Fibroblast of pulmonary artery (primary cell): ENCODE results near the gene DAAM2.

Source experiments
- DNase-seq: peaks from one replicate; pipeline ENCODE4 v3.0.0-alpha.2; 2010; ENCODE audit warnings: low read depth
- H3K4me3 ChIP-seq: replicated peaks from 2 replicates; pipeline ENCODE4 v1.5.1; 2011; ENCODE audit warnings: low read depth, mild to moderate bottlenecking, control low read depth, low read length, moderate library complexity
- TF ChIP-seq, protein P1 (sequence below): IDR thresholded peaks from 2 replicates; pipeline ENCODE4 v1.5.1; 2011; ENCODE audit warnings: mild to moderate bottlenecking, control low read depth, low read length, inconsistent platforms; ENCODE audit errors: missing control alignments

Gene DAAM2

DNA sequence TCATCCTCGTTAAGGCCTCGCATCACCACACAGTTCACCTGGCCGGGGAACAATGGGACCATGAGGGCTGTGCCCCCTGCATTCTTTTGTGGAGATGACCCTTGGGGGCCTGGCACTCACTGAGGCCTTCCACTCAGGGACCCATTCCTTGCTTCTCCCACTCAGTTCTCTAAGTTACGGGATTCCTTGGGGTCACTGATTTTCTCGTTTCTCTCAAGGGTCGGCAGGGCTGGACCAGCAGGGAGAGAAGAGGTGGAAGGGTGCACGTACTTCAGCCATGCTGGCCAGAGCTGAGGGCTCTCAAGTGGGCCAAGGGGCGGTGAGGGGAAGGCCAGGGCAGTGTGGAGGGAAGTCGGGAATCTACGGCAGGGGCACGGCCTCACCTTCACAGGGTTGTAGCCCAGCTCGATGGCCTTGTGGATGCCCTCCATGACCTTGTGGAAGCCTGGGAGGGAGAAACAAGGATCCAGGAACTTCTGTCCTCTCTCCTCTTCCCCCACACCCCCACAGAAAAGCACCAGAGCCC lies 121.3 kb downstream of the DAAM2 start:
- DNase-seq: no peak
- no peak overlapping the region for H3K4me3 ChIP-seq
- TF ChIP-seq, protein P1, sequence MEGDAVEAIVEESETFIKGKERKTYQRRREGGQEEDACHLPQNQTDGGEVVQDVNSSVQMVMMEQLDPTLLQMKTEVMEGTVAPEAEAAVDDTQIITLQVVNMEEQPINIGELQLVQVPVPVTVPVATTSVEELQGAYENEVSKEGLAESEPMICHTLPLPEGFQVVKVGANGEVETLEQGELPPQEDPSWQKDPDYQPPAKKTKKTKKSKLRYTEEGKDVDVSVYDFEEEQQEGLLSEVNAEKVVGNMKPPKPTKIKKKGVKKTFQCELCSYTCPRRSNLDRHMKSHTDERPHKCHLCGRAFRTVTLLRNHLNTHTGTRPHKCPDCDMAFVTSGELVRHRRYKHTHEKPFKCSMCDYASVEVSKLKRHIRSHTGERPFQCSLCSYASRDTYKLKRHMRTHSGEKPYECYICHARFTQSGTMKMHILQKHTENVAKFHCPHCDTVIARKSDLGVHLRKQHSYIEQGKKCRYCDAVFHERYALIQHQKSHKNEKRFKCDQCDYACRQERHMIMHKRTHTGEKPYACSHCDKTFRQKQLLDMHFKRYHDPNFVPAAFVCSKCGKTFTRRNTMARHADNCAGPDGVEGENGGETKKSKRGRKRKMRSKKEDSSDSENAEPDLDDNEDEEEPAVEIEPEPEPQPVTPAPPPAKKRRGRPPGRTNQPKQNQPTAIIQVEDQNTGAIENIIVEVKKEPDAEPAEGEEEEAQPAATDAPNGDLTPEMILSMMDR: no peak

DNA sequence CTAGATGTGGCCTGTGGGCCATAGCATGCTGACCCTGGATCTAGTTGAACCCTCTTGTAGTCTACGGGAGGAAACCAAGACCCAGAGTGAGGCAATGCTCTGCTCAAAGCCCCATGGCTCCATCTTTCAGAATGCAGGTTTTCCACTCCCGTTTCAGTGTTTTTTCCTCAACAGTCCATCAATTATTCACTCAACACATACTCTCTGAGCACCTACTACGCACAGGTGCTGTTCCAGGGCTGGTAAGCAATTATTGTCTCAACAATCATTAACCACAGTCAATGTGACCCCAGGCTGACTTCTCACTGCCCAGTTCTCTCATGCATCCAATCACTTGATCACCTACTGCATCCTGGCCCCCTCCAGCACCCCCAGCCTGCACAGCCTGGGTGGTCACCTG lies 122.1 kb downstream of the DAAM2 start:
- no peak for DNase-seq
- H3K4me3 ChIP-seq: no peak overlapping the region
- TF ChIP-seq, protein P1: no peak

DNA sequence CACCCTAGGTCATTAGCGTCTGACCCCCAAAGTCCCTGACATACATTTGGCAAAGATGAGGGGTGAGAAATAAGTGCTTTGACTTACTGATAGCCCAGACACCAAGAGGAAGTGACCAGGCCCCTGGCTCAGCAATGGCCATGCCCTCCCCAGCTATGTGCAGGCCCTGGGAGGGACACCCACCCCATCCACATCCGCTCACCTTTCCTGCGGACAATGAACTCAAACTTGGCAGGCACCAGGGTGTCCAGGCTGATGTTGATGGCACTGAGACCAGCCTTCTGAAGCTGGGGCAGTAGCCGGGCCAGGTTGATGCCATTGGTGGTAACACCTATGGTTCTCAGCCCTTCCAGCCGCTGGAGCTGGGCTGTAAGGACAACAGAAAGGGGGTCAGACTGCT lies 123.7 kb downstream of the DAAM2 start:
- no peak for DNase-seq
- H3K4me3 ChIP-seq: no peak overlapping the region
- TF ChIP-seq, protein P1: no peak

DNA sequence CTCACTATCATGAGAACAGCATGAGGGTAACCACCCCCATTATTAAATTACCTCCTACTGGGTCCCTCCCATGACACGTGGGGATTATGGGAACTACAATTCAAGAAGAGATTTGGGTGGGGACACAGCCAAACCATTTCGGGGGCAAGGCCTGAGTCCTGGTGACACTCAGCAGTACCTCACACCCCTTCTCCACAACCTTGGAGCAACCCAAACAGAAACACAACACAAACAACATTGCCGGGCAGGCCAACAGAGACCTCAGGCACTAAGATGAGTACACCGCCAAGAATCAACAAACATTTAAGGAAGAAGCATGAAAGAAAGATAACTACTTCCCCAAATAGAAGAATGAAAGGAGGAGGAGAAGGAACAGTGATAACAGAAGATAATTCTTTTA lies 125.2 kb downstream of the DAAM2 start:
- no peak for DNase-seq
- TF ChIP-seq, protein P1: no peak

DNA sequence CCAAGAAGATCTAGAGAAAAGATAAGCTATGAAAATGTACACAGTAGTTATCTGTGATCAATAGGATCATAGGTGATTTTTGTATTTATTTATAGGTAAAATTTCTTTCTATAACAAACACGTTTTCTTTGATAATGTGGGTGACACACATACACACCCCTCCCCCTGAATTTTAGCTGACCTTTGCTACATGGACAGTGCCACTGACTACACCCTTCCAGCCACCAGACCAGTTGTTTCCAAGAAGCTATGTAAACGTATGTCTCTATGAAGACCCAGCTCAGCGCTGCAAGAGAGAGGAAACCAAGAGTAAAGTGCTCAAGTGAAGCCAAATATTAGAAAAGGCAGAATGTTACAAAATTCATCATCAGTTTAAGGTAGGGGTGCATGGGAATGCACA lies 125.8 kb downstream of the DAAM2 start:
- TF ChIP-seq, protein P1: no peak
- no peak for DNase-seq
- H3K4me3 ChIP-seq: no peak overlapping the region

More for the DNA sequence above, 125.2 kb downstream of the DAAM2 start:
- H3K4me3 ChIP-seq: no peak overlapping the region

DNA sequence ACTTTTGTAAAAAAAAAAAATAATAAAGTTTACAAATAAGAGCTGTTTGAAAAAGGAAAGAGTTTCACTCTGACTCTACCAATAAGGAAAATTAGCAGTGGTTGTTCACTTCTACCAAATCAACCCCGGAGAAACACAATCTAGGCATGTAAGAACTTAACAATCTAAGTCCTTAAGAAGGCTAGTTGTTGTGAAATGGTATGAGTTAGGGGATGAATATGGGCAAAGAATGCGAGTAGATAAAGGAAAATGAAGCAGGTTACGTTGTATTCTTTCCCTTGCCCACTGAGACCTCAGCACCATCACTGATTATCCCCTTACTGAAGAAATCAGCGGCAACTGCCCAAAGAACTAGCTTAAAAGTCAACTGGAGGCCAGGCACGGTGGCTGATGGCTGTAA lies 126.7 kb downstream of the DAAM2 start:
- no peak overlapping the region for H3K4me3 ChIP-seq
- TF ChIP-seq, protein P1: no peak
- DNase-seq: no peak

DNA sequence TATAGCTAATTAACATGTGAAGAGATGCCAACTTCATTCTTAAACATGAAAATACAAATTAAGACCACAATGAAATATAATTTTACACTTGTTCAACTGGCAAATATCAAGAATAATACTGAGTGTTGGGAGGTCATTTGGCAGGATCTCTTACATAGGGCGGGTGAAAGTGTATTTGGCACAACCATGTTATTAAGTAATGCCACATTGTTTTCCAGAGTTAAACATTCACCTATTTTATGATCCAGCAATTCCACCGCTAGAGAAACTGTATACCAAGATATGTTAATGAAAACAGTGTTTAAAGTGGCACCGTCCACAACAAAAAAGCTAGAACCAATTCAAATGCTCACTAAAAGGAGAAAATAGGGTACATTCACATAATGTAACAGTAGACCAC lies 128.0 kb downstream of the DAAM2 start:
- DNase-seq: no peak
- no peak overlapping the region for H3K4me3 ChIP-seq
- TF ChIP-seq, protein P1: no peak
